Lower lobe of right lung (tissue), 2 donors: ENCODE data around the gene PIK3R3. TPM values are rescaled to one million over a fixed set of nuclear protein-coding genes. Genes with fewer than 3 reads are reported as not detected.

Experiments
- ATAC-seq, 2 donors: fragments of 200-7000 bp; cut with Tn5 transposase; one replicate each; pipeline ENCODE4 v1.9.1; 2020 to 2022; ENCODE audit warnings: mild to moderate bottlenecking in 2 of 2, moderate library complexity in 2 of 2
- DNase-seq: peaks from one replicate; pipeline ENCODE4 v3.0.0-alpha.2; 2020
- H3K27ac ChIP-seq: fragments of 200-600 bp; one replicate; pipeline ENCODE4 v1.8.0; 2022
- H3K27me3 ChIP-seq: fragments of 200-600 bp; one replicate; pipeline ENCODE4 v1.8.0; 2022; ENCODE audit warnings: low read depth
- H3K36me3 ChIP-seq: fragments of 200-600 bp; one replicate; pipeline ENCODE4 v1.8.0; 2022; ENCODE audit warnings: mild to moderate bottlenecking
- H3K4me1 ChIP-seq: fragments of 200-600 bp; one replicate; pipeline ENCODE4 v1.8.0; 2022
- H3K4me3 ChIP-seq: fragments of 200-600 bp; one replicate; pipeline ENCODE4 v1.8.0; 2022; ENCODE audit warnings: mild to moderate bottlenecking
- H3K9me3 ChIP-seq: fragments of 200-600 bp; one replicate; pipeline ENCODE4 v1.8.0; 2022
- CTCF ChIP-seq: fragments of 200-600 bp; IDR thresholded peaks from one replicate; pipeline ENCODE4 v1.8.0; 2022; ENCODE audit warnings: antibody characterized with exemption, mild to moderate bottlenecking
- intact Hi-C: fragments of 100-400 bp; cut with DNase I; formaldehyde crosslinking; loops from one replicate; pipeline ENCODE4 v1.11.0; 2022
- total RNA-seq: library from RNA; stranded (reverse); fragmentation: NEBNext Ultra II Directional; extraction: Animal tissue kit (Norgen Biotek cat#: 25700); gene quantifications from one replicate; pipeline ENCODE4 v1.2.1, GENCODE V29; 2021
- donor health status: DM: no; HTN: yes; CAD: no; lungs with severe emphysema.

The PIK3R3 gene
- total RNA-seq, 1 donor from 2014 or later, result 39.2 TPM

- Histone ChIP-seq H3K36me3 (peaks cover 5% of the 10 kb centered on the region), H3K4me3 (no peak overlapping the region), H3K27me3 (no peaks in the 10 kb centered on the region), H3K9me3 (no peaks in the 10 kb centered on the region), H3K4me1 (no peaks in the 10 kb centered on the region), H3K27ac (no peak overlapping the region)
- no peak for ATAC-seq
- no peak for TF ChIP-seq CTCF
- intact Hi-C loops, result no loop called here
- DNase-seq, result no peak
Measured at GRCh38 chr1:46081206-46081605, 51.2 kb downstream of the PIK3R3 start.

GRCh38 chr1:46080257-46080656 is 52.2 kb downstream of the PIK3R3 start:
- no peak for ATAC-seq
- intact Hi-C loops, result no loop called here
- H3K36me3 ChIP-seq, result peaks cover 8% of the 10 kb centered on the region
- DNase-seq, result no peak
- H3K27me3 ChIP-seq, result no peaks in the 10 kb centered on the region
- no peaks in the 10 kb centered on the region for H3K4me1 ChIP-seq
- H3K9me3 ChIP-seq, result no peaks in the 10 kb centered on the region
- no peak overlapping the region for H3K4me3 ChIP-seq
- no peak overlapping the region for H3K27ac ChIP-seq
- no peak for TF ChIP-seq CTCF

- intact Hi-C loops, result no loop called here
Measured at GRCh38 chr1:46077644-46078043, 54.8 kb downstream of the PIK3R3 start.

GRCh38 chr1:46076343-46076742 is 56.1 kb downstream of the PIK3R3 start:
- Histone ChIP-seq H3K27ac (no peak overlapping the region), H3K4me3 (no peak overlapping the region), H3K4me1 (no peaks in the 10 kb centered on the region), H3K36me3 (peaks cover 8% of the 10 kb centered on the region), H3K9me3 (no peaks in the 10 kb centered on the region), H3K27me3 (no peaks in the 10 kb centered on the region)
- DNase-seq (no peak), ATAC-seq (no peak)
- intact Hi-C loops, result no loop called here
- TF ChIP-seq CTCF, result no peak

More at GRCh38 chr1:46077644-46078043, 54.8 kb downstream of the PIK3R3 start:
- Histone ChIP-seq H3K4me3 (no peak overlapping the region), H3K4me1 (no peaks in the 10 kb centered on the region), H3K27ac (no peak overlapping the region), H3K9me3 (no peaks in the 10 kb centered on the region), H3K27me3 (no peaks in the 10 kb centered on the region), H3K36me3 (peaks cover 8% of the 10 kb centered on the region)
- no peak for DNase-seq
- no peak for TF ChIP-seq CTCF
- ATAC-seq, result no peak

GRCh38 chr1:46072975-46073374 is 59.5 kb downstream of the PIK3R3 start:
- H3K27me3 ChIP-seq, result no peaks in the 10 kb centered on the region
- DNase-seq (no peak), ATAC-seq (no peak)
- peaks cover 23% of the 10 kb centered on the region for H3K36me3 ChIP-seq
- no peaks in the 10 kb centered on the region for H3K9me3 ChIP-seq
- H3K4me1 ChIP-seq, result no peaks in the 10 kb centered on the region
- TF ChIP-seq CTCF, result no peak
- no peak overlapping the region for H3K27ac ChIP-seq
- no peak overlapping the region for H3K4me3 ChIP-seq
- intact Hi-C loops, result no loop called here
